ENCODE data around the gene VMP1. TPM values are rescaled to one million over a fixed set of nuclear protein-coding genes. Genes with fewer than 3 reads are reported as not detected.

VMP1 gene
- total and polyA plus RNA-seq, 2 of the 13 experiments (the other 11 are each of a cell fraction or from before 2014, with no cell fraction given): 186 to 271 TPM

- FAIRE-seq: no peak
- H3K79me2 ChIP-seq (ENCODE audit: insufficient read depth, low read length): no peaks in the 10 kb centered on the region
- no peak overlapping the region for H3K27ac ChIP-seq (ENCODE audit: extremely low read length, insufficient read depth, low read length)
- CTCF ChIA-PET (ENCODE audit: low intra/inter-chr PET ratio, low total read pairs): no interaction called here
- WGBS (ENCODE audit: low lambda C conversion rate): 100% methylated on average over 4 of the region's 4 CpGs
- H3K9ac ChIP-seq (ENCODE audit: insufficient read depth, low read depth, low read length): no peak overlapping the region
- no peak overlapping the region for H2AFZ ChIP-seq (ENCODE audit: low read length)
- peaks cover 13% of the 10 kb centered on the region for H3K9me3 ChIP-seq (ENCODE audit: low read length)
- intact Hi-C loops (cut with micrococcal nuclease; ENCODE audit: unreplicated experiment) (no loop called here), in situ Hi-C loops (cut with HindIII; ENCODE audit: extremely low pct_ligation_motif_present, low pct_unique_long_range_greater_than_20kb) (loop anchor here (10.0 kb wide), 1 partner anchor 291 kb away; no protein-coding TSS in a partner anchor)
- DNase-seq (ENCODE audit: low spot score): no peak
- BruUV-seq (replicated peaks): no TSS peak
- no peak for ATAC-seq
- no peak overlapping the region for H3K4me2 ChIP-seq (ENCODE audit: low read depth, low read length)
- no peaks in the 10 kb centered on the region; the same call in 1 of the 2 replicates for H4K20me1 ChIP-seq (ENCODE audit: insufficient read depth, low read length)
- H3K36me3 ChIP-seq (replicated peaks in 1 of 2; ENCODE audit: control insufficient read depth in 1 of 2, insufficient read depth in 2 of 2, low read length in 2 of 2): peaks cover 1 to 19% of the 10 kb centered on the region in 2 experiments; a peak in 4 of 5 replicates
- no peak overlapping the region for H3K4me3 ChIP-seq (replicated peaks in 1 of 3; ENCODE audit: insufficient read depth in 1 of 3, low read depth in 2 of 3, low read length in 3 of 3)
- POLR2A ChIA-PET: no interaction called here
- H3K27me3 ChIP-seq (ENCODE audit: control insufficient read depth in 1 of 2, insufficient read depth in 2 of 2, low read length in 2 of 2): no peaks in the 10 kb centered on the region
- no peaks in the 10 kb centered on the region for H3K4me1 ChIP-seq (ENCODE audit: insufficient read depth, low read length)
- TF ChIP-seq ZNF546 (CRISPR knock-in tag; conservative IDR thresholded peaks at IDR 0.05): no peak
- TF ChIP-seq, protein P1, sequence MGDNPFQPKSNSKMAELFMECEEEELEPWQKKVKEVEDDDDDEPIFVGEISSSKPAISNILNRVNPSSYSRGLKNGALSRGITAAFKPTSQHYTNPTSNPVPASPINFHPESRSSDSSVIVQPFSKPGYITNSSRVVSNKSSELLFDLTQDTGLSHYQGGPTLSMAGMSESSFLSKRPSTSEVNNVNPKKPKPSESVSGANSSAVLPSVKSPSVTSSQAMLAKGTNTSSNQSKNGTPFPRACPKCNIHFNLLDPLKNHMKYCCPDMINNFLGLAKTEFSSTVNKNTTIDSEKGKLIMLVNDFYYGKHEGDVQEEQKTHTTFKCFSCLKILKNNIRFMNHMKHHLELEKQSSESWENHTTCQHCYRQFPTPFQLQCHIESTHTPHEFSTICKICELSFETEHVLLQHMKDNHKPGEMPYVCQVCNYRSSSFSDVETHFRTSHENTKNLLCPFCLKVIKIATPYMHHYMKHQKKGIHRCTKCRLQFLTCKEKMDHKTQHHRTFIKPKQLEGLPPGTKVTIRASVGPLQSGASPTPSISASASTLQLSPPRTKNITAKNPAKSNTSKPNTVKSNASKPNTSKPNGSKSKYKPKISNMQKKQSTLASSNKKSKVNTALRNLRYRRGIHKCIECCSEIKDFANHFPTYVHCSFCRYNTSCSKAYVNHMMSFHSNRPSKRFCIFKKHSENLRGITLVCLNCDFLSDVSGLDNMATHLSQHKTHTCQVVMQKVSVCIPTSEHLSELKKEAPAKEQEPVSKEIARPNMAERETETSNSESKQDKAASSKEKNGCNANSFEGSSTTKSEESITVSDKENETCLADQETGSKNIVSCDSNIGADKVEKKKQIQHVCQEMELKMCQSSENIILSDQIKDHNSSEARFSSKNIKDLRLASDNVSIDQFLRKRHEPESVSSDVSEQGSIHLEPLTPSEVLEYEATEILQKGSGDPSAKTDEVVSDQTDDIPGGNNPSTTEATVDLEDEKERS (CRISPR knock-in tag; IDR thresholded peaks at IDR 0.05): peak; percentile 82
- TF ChIP-seq MAFK (conservative IDR thresholded peaks at IDR 0.05 in 1 of 2, IDR thresholded peaks at IDR 0.05 in 1 of 2; ENCODE audit: low read length in 2 of 2): peak; percentile 59 to 80
- TF ChIP-seq ZSCAN12 (CRISPR knock-in tag; IDR thresholded peaks at IDR 0.05): no peak
- TF ChIP-seq MYPOP (CRISPR knock-in tag; IDR thresholded peaks at IDR 0.05): no peak
- TF ChIP-seq KAT8 (CRISPR knock-in tag; IDR thresholded peaks at IDR 0.05): no peak
- no peak for TF ChIP-seq ZNF432 (CRISPR knock-in tag; IDR thresholded peaks at IDR 0.05; ENCODE audit: borderline replicate concordance)
- peak; percentile 55; the same call in 1 of the 2 replicates for TF ChIP-seq ZBTB33 (CRISPR knock-in tag; IDR thresholded peaks at IDR 0.05)
- no peak for TF ChIP-seq ZNF350 (CRISPR knock-in tag; IDR thresholded peaks at IDR 0.05; ENCODE audit: borderline replicate concordance, low read depth)
- TF ChIP-seq SIN3A (IDR thresholded peaks at IDR 0.05; ENCODE audit: borderline replicate concordance, low read depth, low read length): no peak
- no peak for TF ChIP-seq ISL2 (CRISPR knock-in tag; IDR thresholded peaks at IDR 0.05)
- peak; percentile 63 for TF ChIP-seq MAFF (IDR thresholded peaks at IDR 0.05; ENCODE audit: low read depth, low read length)
These were observed 36.4 kb downstream of the VMP1 start for GRCh38 chr17:59743842-59744241.
